Nephron (organoid): Measurements from ENCODE around the gene CDKN1A.

ENCODE experiments used
- H3K27ac Mint-ChIP-seq, 3 experiments: 2 replicates each; pipeline ENCODE4 v1.8.0; 2020; ENCODE audit warnings: mixed read lengths in 3 of 3, mild to moderate bottlenecking in 2 of 3, moderate library complexity in 1 of 3
- H3K27me3 Mint-ChIP-seq: 2 replicates; pipeline ENCODE4 v1.8.0; 2021; ENCODE audit warnings: low read depth, mild to moderate bottlenecking, moderate library complexity, mixed read lengths
- H3K36me3 Mint-ChIP-seq: 2 replicates; pipeline ENCODE4 v1.8.0; 2020; ENCODE audit warnings: low read depth, mixed read lengths
- H3K4me1 Mint-ChIP-seq: 2 replicates; pipeline ENCODE4 v1.8.0; 2020; ENCODE audit warnings: mixed read lengths
- H3K4me3 Mint-ChIP-seq, 3 experiments: 2 replicates each; pipeline ENCODE4 v1.8.0; 2020; ENCODE audit warnings: mild to moderate bottlenecking in 3 of 3, mixed read lengths in 3 of 3, moderate library complexity in 2 of 3
- H3K9me3 Mint-ChIP-seq: 2 replicates; pipeline ENCODE4 v1.8.0; 2020; ENCODE audit warnings: mixed read lengths
- TF ChIP-seq, protein P1 (sequence below), 3 experiments: fragments of 200-600 bp; sonication (generic); IDR thresholded peaks; one replicate each; pipeline ENCODE4 v1.5.0; 2021; ENCODE audit warnings: antibody characterized with exemption in 3 of 3; ENCODE audit not compliant: unreplicated experiment in 3 of 3

CDKN1A gene

DNA sequence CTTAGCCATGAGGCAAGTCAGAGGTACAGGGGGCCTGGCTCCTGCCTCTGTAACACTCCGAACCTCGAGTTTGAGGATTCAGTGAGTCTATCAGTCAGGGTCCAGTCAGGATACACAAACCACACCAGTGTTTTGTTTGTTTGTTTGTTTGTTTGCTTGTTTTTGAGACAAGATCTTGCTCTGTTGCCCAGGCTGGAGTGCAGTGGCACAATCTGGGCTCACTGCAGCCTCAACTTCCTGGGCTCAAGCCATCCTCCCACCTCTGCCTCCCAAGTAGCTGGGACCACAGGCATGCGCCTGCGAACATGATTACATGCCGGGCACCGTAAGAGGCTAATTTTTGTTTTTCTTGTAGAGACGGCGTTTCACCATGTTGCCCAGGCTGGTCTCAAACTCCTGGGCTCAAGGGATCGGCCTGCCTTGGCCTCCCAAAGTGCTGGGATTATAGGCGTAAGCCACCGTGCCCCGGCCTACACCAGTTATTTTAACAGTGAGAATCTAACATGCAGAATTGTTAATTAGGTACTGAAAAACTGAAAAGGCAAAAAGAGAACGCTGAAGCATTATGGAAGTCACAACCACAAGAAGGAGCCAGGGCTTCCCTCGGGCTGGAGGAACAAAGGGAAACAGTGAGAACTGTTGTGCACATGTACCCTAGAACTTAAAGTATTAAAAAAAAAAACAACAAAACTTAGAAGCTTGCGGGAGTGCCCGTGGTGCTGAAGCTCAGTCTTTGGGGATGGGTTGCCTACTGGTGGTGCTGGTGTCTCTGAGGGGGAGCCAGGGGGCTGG lies 44.0 kb upstream of the CDKN1A start:
- Mint-ChIP-seq H3K4me3 (no peak overlapping the region), H3K36me3 (no peaks in the 10 kb centered on the region), H3K27ac (peak overlapping the region; percentile 84 to 96 (median 92)), H3K9me3 (no peaks in the 10 kb centered on the region), H3K27me3 (peaks cover 11% of the 10 kb centered on the region), H3K4me1 (peaks cover 59% of the 10 kb centered on the region)
- TF ChIP-seq, protein P1, sequence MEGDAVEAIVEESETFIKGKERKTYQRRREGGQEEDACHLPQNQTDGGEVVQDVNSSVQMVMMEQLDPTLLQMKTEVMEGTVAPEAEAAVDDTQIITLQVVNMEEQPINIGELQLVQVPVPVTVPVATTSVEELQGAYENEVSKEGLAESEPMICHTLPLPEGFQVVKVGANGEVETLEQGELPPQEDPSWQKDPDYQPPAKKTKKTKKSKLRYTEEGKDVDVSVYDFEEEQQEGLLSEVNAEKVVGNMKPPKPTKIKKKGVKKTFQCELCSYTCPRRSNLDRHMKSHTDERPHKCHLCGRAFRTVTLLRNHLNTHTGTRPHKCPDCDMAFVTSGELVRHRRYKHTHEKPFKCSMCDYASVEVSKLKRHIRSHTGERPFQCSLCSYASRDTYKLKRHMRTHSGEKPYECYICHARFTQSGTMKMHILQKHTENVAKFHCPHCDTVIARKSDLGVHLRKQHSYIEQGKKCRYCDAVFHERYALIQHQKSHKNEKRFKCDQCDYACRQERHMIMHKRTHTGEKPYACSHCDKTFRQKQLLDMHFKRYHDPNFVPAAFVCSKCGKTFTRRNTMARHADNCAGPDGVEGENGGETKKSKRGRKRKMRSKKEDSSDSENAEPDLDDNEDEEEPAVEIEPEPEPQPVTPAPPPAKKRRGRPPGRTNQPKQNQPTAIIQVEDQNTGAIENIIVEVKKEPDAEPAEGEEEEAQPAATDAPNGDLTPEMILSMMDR (IDR thresholded peaks at IDR 0.05; ENCODE audit: unreplicated experiment in 3 of 3), result no peak

DNA sequence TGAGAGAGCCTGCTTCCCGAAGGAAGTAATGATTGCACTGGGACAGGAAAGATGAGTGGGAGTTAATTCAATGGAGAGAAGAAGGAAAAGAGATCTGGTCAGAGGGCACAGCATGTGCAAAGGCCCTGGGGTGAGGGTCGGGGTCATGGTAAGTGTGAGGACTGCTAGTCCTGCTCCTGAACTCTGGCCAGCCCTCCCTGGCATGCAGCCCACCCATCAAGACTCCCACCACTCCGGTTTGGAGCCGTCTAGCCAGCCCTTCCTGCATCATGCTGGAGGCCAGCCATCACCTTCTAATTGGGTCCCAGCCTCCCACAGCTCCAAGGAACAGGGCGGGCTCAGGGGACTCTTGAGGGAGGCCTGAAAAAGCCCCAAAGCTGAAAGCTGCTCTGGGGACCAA lies 42.2 kb upstream of the CDKN1A start:
- no peaks in the 10 kb centered on the region for H3K36me3 Mint-ChIP-seq
- TF ChIP-seq, protein P1 (IDR thresholded peaks at IDR 0.05; ENCODE audit: unreplicated experiment in 3 of 3), result no peak
- peak overlapping the region; percentile 58 to 74 (median 64) for H3K27ac Mint-ChIP-seq
- H3K27me3 Mint-ChIP-seq, result peaks cover 7% of the 10 kb centered on the region
- H3K9me3 Mint-ChIP-seq, result no peaks in the 10 kb centered on the region
- peaks cover 48% of the 10 kb centered on the region for H3K4me1 Mint-ChIP-seq
- H3K4me3 Mint-ChIP-seq, result peak overlapping the region in 1 of 3 experiments; percentile 56

DNA sequence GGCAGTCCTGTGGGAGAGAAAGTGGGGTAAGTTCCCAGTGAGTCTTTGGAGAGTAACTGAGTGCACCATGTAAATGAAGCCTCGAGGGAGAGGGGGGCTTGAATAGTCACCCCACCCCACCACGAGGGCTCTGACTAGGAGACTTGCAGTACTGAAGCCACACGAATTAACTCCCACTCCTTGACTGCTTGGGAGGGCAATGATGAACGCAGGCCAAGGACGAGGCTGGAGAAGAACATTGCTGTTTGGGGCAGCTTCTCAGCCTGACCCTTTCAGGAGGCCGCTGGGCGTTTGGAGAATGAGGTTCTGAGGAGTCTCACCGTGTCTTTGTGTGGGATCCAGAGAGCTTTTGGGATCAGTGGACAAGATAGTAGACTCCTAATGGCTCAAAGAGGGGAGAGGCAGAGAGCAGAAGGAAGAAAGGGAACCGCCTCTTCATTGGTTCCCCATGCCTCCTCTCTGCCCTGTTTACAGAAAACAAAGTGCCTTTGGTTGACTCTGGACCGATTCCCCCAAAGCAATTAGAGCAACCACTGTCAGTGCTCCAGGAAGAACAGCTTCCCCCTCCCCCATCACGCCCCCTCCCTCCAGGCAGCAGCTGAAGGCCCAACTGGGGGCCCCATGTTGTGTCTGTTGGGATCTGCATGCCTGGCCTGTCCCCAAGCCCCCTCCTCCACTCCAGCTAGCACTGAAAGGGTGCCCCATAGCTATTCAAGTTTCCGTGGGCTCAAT lies 41.7 kb upstream of the CDKN1A start:
- Mint-ChIP-seq H3K4me1 (peaks cover 46% of the 10 kb centered on the region), H3K27ac (peak overlapping the region; percentile 58 to 74 (median 64)), H3K36me3 (no peaks in the 10 kb centered on the region), H3K4me3 (peak overlapping the region in 1 of 3 experiments; percentile 20), H3K9me3 (no peaks in the 10 kb centered on the region), H3K27me3 (peaks cover 7% of the 10 kb centered on the region)
- TF ChIP-seq, protein P1 (IDR thresholded peaks at IDR 0.05; ENCODE audit: unreplicated experiment in 3 of 3), result no peak

DNA sequence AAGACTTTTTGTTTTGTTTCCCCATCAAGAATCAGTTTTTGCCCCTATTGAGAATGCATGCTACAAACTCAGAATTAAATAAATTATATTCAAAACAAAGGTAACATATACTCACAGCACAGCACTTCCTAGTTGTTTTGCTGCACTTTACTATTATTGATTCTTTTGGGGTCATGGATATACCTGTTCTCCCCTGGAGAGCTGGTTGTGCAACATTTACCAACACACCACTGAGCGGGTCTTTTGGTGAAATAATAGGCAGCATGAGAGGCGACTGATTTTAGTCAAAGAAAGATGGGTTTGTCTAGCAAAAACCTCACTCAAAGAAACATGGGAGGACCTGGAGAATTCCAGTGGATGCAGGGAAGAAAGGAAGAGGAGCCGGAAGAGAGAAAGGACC lies 39.9 kb upstream of the CDKN1A start:
- H3K27ac Mint-ChIP-seq, result peak overlapping the region in 1 of 3 experiments; percentile 14
- H3K36me3 Mint-ChIP-seq, result no peaks in the 10 kb centered on the region
- TF ChIP-seq, protein P1 (IDR thresholded peaks at IDR 0.05; ENCODE audit: unreplicated experiment in 3 of 3), result no peak
- H3K4me1 Mint-ChIP-seq, result peaks cover 49% of the 10 kb centered on the region
- no peaks in the 10 kb centered on the region for H3K9me3 Mint-ChIP-seq
- no peak overlapping the region for H3K4me3 Mint-ChIP-seq
- peaks cover 7% of the 10 kb centered on the region for H3K27me3 Mint-ChIP-seq

DNA sequence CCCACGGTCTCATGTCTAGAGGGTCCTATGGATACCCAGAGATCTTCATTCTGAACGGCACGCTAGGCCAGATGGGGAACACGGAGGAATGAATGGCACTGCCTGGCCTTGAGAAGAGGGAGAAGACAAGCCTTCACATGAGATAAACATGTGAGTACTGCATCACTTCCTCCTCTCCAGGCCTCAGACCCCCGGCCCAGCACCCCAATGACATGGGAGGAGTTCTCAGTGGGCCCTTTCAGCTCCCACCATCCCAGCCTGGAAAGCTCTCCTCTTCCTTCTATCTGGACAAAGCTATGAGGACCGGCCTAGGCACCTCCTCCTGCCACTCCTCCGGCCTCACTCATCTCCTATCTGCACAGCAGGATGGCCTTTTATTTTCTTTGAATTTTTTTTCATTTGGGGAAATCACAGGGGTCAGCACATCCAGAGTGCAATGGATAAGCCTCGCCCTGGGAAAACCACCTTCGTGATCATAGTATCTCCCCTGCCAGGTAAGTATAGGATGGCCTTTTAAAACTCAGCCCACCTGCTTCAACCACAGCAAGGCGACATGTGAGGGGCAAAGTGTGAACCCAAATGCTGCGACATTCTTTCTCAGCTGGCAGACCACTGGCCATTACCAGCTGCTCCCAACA lies 39.2 kb upstream of the CDKN1A start:
- Mint-ChIP-seq H3K36me3 (no peaks in the 10 kb centered on the region), H3K4me1 (peaks cover 45% of the 10 kb centered on the region), H3K27me3 (peaks cover 9% of the 10 kb centered on the region), H3K4me3 (no peak overlapping the region), H3K27ac (peak overlapping the region in 1 of 3 experiments; percentile 35), H3K9me3 (no peaks in the 10 kb centered on the region)
- TF ChIP-seq, protein P1 (IDR thresholded peaks at IDR 0.05; ENCODE audit: unreplicated experiment in 3 of 3), result no peak
